Measurements from ENCODE around the gene GRID1. TPM values are rescaled to one million over a fixed set of nuclear protein-coding genes. Genes with fewer than 3 reads are reported as not detected.

GRID1 gene
- total and polyA plus RNA-seq, 5 donors: 0.06 to 1.8 (median 0.29) TPM

GRCh38 chr10:86344714-86345161, 21.9 kb downstream of the GRID1 start:
- no peak overlapping the region for H3K4me3 ChIP-seq (ENCODE audit: low read length)
- H3K9me3 ChIP-seq (ENCODE audit: control insufficient read depth, low read length): no peaks in the 10 kb centered on the region
- no peak overlapping the region for H3K27ac ChIP-seq (ENCODE audit: low read length)
- peak in 1 of 3 donors; percentile 43 for DNase-seq
- WGBS: 43% methylated on average over 6 of the region's 6 CpGs
- H3K27me3 ChIP-seq (ENCODE audit: control insufficient read depth, insufficient read depth): no peaks in the 10 kb centered on the region
- ATAC-seq: no peak
- intact Hi-C loops (cut with DNase I): no loop called here
- no peaks in the 10 kb centered on the region for H3K4me1 ChIP-seq (ENCODE audit: control insufficient read depth, insufficient read depth, low read length)

GRCh38 chr10:86344281-86344680, 22.3 kb downstream of the GRID1 start:
- Histone ChIP-seq H3K4me1 (ENCODE audit: control insufficient read depth, insufficient read depth, low read length) (no peaks in the 10 kb centered on the region), H3K27me3 (ENCODE audit: control insufficient read depth, insufficient read depth) (no peaks in the 10 kb centered on the region), H3K27ac (ENCODE audit: low read length) (no peak overlapping the region), H3K4me3 (ENCODE audit: low read length) (no peak overlapping the region), H3K9me3 (ENCODE audit: control insufficient read depth, low read length) (no peaks in the 10 kb centered on the region)
- ATAC-seq (no peak), DNase-seq (no peak)
- WGBS: 91% methylated on average over 3 of the region's 3 CpGs
- intact Hi-C loops (cut with DNase I): no loop called here

- Histone ChIP-seq H3K4me1 (ENCODE audit: control insufficient read depth, insufficient read depth, low read length) (no peaks in the 10 kb centered on the region), H3K4me3 (ENCODE audit: low read length) (no peak overlapping the region), H3K27me3 (ENCODE audit: control insufficient read depth, insufficient read depth) (no peaks in the 10 kb centered on the region), H3K9me3 (ENCODE audit: control insufficient read depth, low read length) (no peaks in the 10 kb centered on the region), H3K27ac (ENCODE audit: low read length) (no peak overlapping the region)
- ATAC-seq: no peak
- no peak for DNase-seq
- intact Hi-C loops (cut with DNase I): no loop called here
- 88% methylated on average over 7 of the region's 7 CpGs for WGBS
Observed at GRCh38 chr10:86343761-86344160, 22.8 kb downstream of the GRID1 start.

- intact Hi-C loops (cut with DNase I): no loop called here
Observed at GRCh38 chr10:86342111-86342863, 24.3 kb downstream of the GRID1 start.

GRCh38 chr10:86341361-86341811, 25.2 kb downstream of the GRID1 start:
- Histone ChIP-seq H3K4me1 (ENCODE audit: control insufficient read depth, insufficient read depth, low read length) (no peaks in the 10 kb centered on the region), H3K4me3 (ENCODE audit: low read length) (no peak overlapping the region), H3K27ac (ENCODE audit: low read length) (no peak overlapping the region), H3K9me3 (ENCODE audit: control insufficient read depth, low read length) (no peaks in the 10 kb centered on the region), H3K27me3 (ENCODE audit: control insufficient read depth, insufficient read depth) (no peaks in the 10 kb centered on the region)
- DNase-seq: peak in 1 of 3 donors; percentile 31
- intact Hi-C loops (cut with DNase I): no loop called here
- ATAC-seq: no peak
- 75% methylated on average over 13 of the region's 13 CpGs for WGBS

More at GRCh38 chr10:86342111-86342863, 24.3 kb downstream of the GRID1 start:
- no peaks in the 10 kb centered on the region for H3K27me3 ChIP-seq (ENCODE audit: control insufficient read depth, insufficient read depth)
- no peak overlapping the region for H3K4me3 ChIP-seq (ENCODE audit: low read length)
- 61% methylated on average over 11 of the region's 11 CpGs for WGBS
- DNase-seq (peak in 1 of 3 donors; percentile 44), ATAC-seq (no peak)
- H3K27ac ChIP-seq (ENCODE audit: low read length): no peak overlapping the region
- H3K9me3 ChIP-seq (ENCODE audit: control insufficient read depth, low read length): no peaks in the 10 kb centered on the region
- no peaks in the 10 kb centered on the region for H3K4me1 ChIP-seq (ENCODE audit: control insufficient read depth, insufficient read depth, low read length)

GRCh38 chr10:86340991-86341260, 25.7 kb downstream of the GRID1 start:
- Histone ChIP-seq H3K9me3 (ENCODE audit: control insufficient read depth, low read length) (no peaks in the 10 kb centered on the region), H3K27me3 (ENCODE audit: control insufficient read depth, insufficient read depth) (no peaks in the 10 kb centered on the region), H3K4me3 (ENCODE audit: low read length) (no peak overlapping the region), H3K4me1 (ENCODE audit: control insufficient read depth, insufficient read depth, low read length) (no peaks in the 10 kb centered on the region), H3K27ac (ENCODE audit: low read length) (no peak overlapping the region)
- ATAC-seq (no peak), DNase-seq (no peak)
- intact Hi-C loops (cut with DNase I): no loop called here
- WGBS: 81% methylated on average over 3 of the region's 3 CpGs

GRCh38 chr10:86340176-86340990, 26.2 kb downstream of the GRID1 start:
- H3K9me3 ChIP-seq (ENCODE audit: control insufficient read depth, low read length): no peaks in the 10 kb centered on the region
- intact Hi-C loops (cut with DNase I): no loop called here
- whole genome bisulfite sequencing: 71% methylated on average over 13 of the region's 13 CpGs

GRCh38 chr10:86339226-86339865, 27.2 kb downstream of the GRID1 start:
- Histone ChIP-seq H3K27me3 (ENCODE audit: control insufficient read depth, insufficient read depth) (no peaks in the 10 kb centered on the region), H3K4me1 (ENCODE audit: control insufficient read depth, insufficient read depth, low read length) (no peaks in the 10 kb centered on the region), H3K9me3 (ENCODE audit: control insufficient read depth, low read length) (no peaks in the 10 kb centered on the region), H3K27ac (ENCODE audit: low read length) (no peak overlapping the region), H3K4me3 (ENCODE audit: low read length) (no peak overlapping the region)
- ATAC-seq: no peak
- peak in 1 of 3 donors; percentile 21 for DNase-seq
- 77% methylated on average over 12 of the region's 12 CpGs for WGBS
- intact Hi-C loops (cut with DNase I): no loop called here

More at GRCh38 chr10:86340176-86340990, 26.2 kb downstream of the GRID1 start:
- peak in 1 of 3 donors; percentile 12 for DNase-seq
- ATAC-seq: no peak
- Histone ChIP-seq H3K4me1 (ENCODE audit: control insufficient read depth, insufficient read depth, low read length) (no peaks in the 10 kb centered on the region), H3K27ac (ENCODE audit: low read length) (no peak overlapping the region), H3K27me3 (ENCODE audit: control insufficient read depth, insufficient read depth) (no peaks in the 10 kb centered on the region), H3K4me3 (ENCODE audit: low read length) (no peak overlapping the region)

- intact Hi-C loops (cut with DNase I): no loop called here
- H3K4me1 ChIP-seq (ENCODE audit: control insufficient read depth, insufficient read depth, low read length): no peaks in the 10 kb centered on the region
- no peaks in the 10 kb centered on the region for H3K9me3 ChIP-seq (ENCODE audit: control insufficient read depth, low read length)
- no peak overlapping the region for H3K27ac ChIP-seq (ENCODE audit: low read length)
- H3K4me3 ChIP-seq (ENCODE audit: low read length): no peak overlapping the region
- 89% methylated on average over 13 of the region's 13 CpGs for WGBS
- DNase-seq (peak in 1 of 3 donors; percentile 19), ATAC-seq (no peak)
- no peaks in the 10 kb centered on the region for H3K27me3 ChIP-seq (ENCODE audit: control insufficient read depth, insufficient read depth)
Observed at GRCh38 chr10:86337121-86337601, 29.4 kb downstream of the GRID1 start.

GRCh38 chr10:86336341-86336740, 30.3 kb downstream of the GRID1 start:
- no peaks in the 10 kb centered on the region for H3K4me1 ChIP-seq (ENCODE audit: control insufficient read depth, insufficient read depth, low read length)
- no peak overlapping the region for H3K4me3 ChIP-seq (ENCODE audit: low read length)
- ATAC-seq: no peak
- DNase-seq: peak in 1 of 3 donors; percentile 32
- H3K9me3 ChIP-seq (ENCODE audit: control insufficient read depth, low read length): no peaks in the 10 kb centered on the region
- WGBS: 86% methylated on average over 10 of the region's 10 CpGs
- no peak overlapping the region for H3K27ac ChIP-seq (ENCODE audit: low read length)
- H3K27me3 ChIP-seq (ENCODE audit: control insufficient read depth, insufficient read depth): no peaks in the 10 kb centered on the region
- intact Hi-C loops (cut with DNase I): no loop called here

- ATAC-seq: no peak
- H3K9me3 ChIP-seq (ENCODE audit: control insufficient read depth, low read length): no peaks in the 10 kb centered on the region
- intact Hi-C loops (cut with DNase I): no loop called here
- no peaks in the 10 kb centered on the region for H3K27me3 ChIP-seq (ENCODE audit: control insufficient read depth, insufficient read depth)
- 98% methylated on average over 1 of the region's 1 CpG for WGBS
- no peak overlapping the region for H3K4me3 ChIP-seq (ENCODE audit: low read length)
- no peak overlapping the region for H3K27ac ChIP-seq (ENCODE audit: low read length)
- peak in 1 of 3 donors; percentile 2 for DNase-seq
- no peaks in the 10 kb centered on the region for H3K4me1 ChIP-seq (ENCODE audit: control insufficient read depth, insufficient read depth, low read length)
Observed at GRCh38 chr10:86335831-86336230, 30.8 kb downstream of the GRID1 start.
